Measurements from ENCODE around the gene PIK3CG.

PIK3CG gene

DNA sequence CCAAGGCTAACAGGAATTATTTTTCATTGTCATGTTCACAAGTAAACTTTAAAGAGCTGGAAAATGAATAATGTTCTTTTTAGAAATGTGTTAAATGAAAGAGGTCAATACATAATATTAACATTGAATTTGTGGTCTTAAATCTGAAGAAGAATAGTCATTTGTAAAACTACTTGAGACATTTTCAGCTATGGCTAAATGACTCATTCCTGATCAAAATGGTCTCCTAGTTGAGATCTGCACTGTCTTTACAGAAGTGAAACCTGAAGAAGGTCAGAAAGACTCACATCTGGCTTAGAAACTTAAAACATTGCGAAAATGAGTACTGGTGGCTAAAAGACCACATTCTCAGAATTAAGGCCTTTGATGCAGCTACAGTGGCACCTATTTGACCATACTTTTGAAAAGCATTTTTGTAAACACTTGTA, 5.9 kb downstream of the PIK3CG start:
- TF ChIP-seq, protein P1, sequence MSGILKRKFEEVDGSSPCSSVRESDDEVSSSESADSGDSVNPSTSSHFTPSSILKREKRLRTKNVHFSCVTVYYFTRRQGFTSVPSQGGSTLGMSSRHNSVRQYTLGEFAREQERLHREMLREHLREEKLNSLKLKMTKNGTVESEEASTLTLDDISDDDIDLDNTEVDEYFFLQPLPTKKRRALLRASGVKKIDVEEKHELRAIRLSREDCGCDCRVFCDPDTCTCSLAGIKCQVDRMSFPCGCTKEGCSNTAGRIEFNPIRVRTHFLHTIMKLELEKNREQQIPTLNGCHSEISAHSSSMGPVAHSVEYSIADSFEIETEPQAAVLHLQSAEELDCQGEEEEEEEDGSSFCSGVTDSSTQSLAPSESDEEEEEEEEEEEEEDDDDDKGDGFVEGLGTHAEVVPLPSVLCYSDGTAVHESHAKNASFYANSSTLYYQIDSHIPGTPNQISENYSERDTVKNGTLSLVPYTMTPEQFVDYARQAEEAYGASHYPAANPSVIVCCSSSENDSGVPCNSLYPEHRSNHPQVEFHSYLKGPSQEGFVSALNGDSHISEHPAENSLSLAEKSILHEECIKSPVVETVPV (CRISPR knock-in tag; IDR thresholded peaks at IDR 0.05), result no peak
- no peak for TF ChIP-seq ZNF565 (CRISPR knock-in tag; conservative IDR thresholded peaks at IDR 0.05; ENCODE audit: low read depth)
- TF ChIP-seq ZNF70 (CRISPR knock-in tag; IDR thresholded peaks at IDR 0.05), result no peak
- no peak for TF ChIP-seq OSR1 (CRISPR knock-in tag; IDR thresholded peaks at IDR 0.05)
- TF ChIP-seq SNAI2 (CRISPR knock-in tag; IDR thresholded peaks at IDR 0.05), result no peak
- TF ChIP-seq ZFP30 (CRISPR knock-in tag; IDR thresholded peaks at IDR 0.05), result no peak
- no peak for TF ChIP-seq ZFP3 (CRISPR knock-in tag; IDR thresholded peaks at IDR 0.05)
- TF ChIP-seq, protein P2, sequence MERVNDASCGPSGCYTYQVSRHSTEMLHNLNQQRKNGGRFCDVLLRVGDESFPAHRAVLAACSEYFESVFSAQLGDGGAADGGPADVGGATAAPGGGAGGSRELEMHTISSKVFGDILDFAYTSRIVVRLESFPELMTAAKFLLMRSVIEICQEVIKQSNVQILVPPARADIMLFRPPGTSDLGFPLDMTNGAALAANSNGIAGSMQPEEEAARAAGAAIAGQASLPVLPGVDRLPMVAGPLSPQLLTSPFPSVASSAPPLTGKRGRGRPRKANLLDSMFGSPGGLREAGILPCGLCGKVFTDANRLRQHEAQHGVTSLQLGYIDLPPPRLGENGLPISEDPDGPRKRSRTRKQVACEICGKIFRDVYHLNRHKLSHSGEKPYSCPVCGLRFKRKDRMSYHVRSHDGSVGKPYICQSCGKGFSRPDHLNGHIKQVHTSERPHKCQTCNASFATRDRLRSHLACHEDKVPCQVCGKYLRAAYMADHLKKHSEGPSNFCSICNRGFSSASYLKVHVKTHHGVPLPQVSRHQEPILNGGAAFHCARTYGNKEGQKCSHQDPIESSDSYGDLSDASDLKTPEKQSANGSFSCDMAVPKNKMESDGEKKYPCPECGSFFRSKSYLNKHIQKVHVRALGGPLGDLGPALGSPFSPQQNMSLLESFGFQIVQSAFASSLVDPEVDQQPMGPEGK (CRISPR knock-in tag; IDR thresholded peaks at IDR 0.05; ENCODE audit: borderline replicate concordance), result no peak
- no peak for TF ChIP-seq ZNF8 (CRISPR knock-in tag; IDR thresholded peaks at IDR 0.05)
- no peak for TF ChIP-seq GLIS3 (CRISPR knock-in tag; IDR thresholded peaks at IDR 0.05)
- TF ChIP-seq, protein P3, sequence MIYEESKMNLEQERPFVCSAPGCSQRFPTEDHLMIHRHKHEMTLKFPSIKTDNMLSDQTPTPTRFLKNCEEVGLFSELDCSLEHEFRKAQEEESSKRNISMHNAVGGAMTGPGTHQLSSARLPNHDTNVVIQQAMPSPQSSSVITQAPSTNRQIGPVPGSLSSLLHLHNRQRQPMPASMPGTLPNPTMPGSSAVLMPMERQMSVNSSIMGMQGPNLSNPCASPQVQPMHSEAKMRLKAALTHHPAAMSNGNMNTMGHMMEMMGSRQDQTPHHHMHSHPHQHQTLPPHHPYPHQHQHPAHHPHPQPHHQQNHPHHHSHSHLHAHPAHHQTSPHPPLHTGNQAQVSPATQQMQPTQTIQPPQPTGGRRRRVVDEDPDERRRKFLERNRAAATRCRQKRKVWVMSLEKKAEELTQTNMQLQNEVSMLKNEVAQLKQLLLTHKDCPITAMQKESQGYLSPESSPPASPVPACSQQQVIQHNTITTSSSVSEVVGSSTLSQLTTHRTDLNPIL (CRISPR knock-in tag; IDR thresholded peaks at IDR 0.05; ENCODE audit: low read depth), result no peak
- TF ChIP-seq, protein P4, sequence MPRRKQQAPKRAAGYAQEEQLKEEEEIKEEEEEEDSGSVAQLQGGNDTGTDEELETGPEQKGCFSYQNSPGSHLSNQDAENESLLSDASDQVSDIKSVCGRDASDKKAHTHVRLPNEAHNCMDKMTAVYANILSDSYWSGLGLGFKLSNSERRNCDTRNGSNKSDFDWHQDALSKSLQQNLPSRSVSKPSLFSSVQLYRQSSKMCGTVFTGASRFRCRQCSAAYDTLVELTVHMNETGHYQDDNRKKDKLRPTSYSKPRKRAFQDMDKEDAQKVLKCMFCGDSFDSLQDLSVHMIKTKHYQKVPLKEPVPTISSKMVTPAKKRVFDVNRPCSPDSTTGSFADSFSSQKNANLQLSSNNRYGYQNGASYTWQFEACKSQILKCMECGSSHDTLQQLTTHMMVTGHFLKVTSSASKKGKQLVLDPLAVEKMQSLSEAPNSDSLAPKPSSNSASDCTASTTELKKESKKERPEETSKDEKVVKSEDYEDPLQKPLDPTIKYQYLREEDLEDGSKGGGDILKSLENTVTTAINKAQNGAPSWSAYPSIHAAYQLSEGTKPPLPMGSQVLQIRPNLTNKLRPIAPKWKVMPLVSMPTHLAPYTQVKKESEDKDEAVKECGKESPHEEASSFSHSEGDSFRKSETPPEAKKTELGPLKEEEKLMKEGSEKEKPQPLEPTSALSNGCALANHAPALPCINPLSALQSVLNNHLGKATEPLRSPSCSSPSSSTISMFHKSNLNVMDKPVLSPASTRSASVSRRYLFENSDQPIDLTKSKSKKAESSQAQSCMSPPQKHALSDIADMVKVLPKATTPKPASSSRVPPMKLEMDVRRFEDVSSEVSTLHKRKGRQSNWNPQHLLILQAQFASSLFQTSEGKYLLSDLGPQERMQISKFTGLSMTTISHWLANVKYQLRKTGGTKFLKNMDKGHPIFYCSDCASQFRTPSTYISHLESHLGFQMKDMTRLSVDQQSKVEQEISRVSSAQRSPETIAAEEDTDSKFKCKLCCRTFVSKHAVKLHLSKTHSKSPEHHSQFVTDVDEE (CRISPR knock-in tag; IDR thresholded peaks at IDR 0.05), result no peak
- TF ChIP-seq, protein P5, sequence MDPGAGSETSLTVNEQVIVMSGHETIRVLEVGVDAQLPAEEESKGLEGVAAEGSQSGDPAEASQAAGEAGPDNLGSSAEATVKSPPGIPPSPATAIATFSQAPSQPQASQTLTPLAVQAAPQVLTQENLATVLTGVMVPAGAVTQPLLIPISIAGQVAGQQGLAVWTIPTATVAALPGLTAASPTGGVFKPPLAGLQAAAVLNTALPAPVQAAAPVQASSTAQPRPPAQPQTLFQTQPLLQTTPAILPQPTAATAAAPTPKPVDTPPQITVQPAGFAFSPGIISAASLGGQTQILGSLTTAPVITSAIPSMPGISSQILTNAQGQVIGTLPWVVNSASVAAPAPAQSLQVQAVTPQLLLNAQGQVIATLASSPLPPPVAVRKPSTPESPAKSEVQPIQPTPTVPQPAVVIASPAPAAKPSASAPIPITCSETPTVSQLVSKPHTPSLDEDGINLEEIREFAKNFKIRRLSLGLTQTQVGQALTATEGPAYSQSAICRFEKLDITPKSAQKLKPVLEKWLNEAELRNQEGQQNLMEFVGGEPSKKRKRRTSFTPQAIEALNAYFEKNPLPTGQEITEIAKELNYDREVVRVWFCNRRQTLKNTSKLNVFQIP (CRISPR knock-in tag; IDR thresholded peaks at IDR 0.05; ENCODE audit: borderline replicate concordance, low read depth), result no peak
- no peak for ATAC-seq

DNA sequence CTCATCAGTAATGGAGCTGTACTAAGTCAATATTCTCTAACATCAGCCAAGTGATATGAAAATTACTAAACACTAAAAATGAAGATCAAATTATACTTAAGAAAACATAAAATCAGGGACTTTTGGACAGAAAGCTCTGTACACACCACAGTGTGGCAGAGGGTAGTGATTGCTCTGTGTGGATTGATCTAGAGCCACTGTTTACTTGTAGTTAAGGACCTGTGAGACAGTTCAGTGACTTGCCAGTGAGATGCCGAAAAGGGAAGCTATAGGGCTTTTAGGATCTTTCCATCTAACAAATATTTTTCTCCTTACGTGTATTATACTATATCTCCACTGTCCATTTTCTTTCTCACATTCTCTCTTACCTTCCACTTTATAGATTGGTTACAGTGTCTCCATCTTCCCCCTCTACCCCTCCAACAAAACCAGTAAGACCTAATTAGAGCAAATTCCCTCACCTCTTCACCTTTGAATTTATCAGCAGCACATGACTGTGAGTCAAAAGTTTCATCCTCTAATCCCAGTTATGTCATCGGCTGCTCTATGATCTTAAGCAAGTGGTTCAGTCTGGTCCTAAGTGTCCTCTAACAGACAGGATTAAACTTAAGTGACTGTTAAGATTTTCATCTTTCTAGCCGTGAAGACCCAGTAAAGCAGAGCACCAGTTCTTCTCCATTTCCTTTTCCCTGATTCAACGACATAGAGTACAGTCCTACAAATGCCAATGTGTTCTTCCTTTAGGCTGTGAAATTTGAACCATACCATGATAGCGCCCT, 6.9 kb downstream of the PIK3CG start:
- TF ChIP-seq PPARA (CRISPR knock-in tag; IDR thresholded peaks at IDR 0.05; ENCODE audit: borderline replicate concordance) (no peak), ZFP30 (CRISPR knock-in tag; IDR thresholded peaks at IDR 0.05) (no peak), TCF4 (CRISPR knock-in tag; IDR thresholded peaks at IDR 0.05; ENCODE audit: borderline replicate concordance) (no peak)
- TF ChIP-seq, protein P1 (CRISPR knock-in tag; IDR thresholded peaks at IDR 0.05), result no peak
- ATAC-seq, result no peak

DNA sequence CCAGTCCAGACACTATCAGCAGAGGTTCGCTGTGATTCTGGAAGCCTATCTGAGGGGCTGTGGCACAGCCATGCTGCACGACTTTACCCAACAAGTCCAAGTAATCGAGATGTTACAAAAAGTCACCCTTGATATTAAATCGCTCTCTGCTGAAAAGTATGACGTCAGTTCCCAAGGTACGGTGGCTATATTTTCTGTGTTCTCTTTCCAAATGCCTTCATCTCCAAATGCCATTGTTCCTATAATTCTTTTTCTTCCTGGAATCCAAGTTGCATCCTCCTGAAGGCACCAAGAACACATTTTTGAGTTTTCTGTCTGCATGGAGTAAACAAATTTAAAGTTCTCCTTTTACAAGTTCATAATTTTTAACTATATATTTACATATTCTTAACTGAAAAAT, 7.7 kb downstream of the PIK3CG start:
- ATAC-seq, result no peak

More for the DNA sequence above, 7.7 kb downstream of the PIK3CG start:
- TF ChIP-seq OSR1 (CRISPR knock-in tag; IDR thresholded peaks at IDR 0.05) (no peak), TOX (CRISPR knock-in tag; IDR thresholded peaks at IDR 0.05; ENCODE audit: borderline replicate concordance) (no peak), CSDC2 (CRISPR knock-in tag; IDR thresholded peaks at IDR 0.05) (no peak), PPARA (CRISPR knock-in tag; IDR thresholded peaks at IDR 0.05; ENCODE audit: borderline replicate concordance) (no peak), ZNF8 (CRISPR knock-in tag; IDR thresholded peaks at IDR 0.05) (no peak), ZFP30 (CRISPR knock-in tag; IDR thresholded peaks at IDR 0.05) (no peak), ARNTL (CRISPR knock-in tag; IDR thresholded peaks at IDR 0.05; ENCODE audit: borderline replicate concordance, low read depth) (no peak), BACH2 (CRISPR knock-in tag; IDR thresholded peaks at IDR 0.05; ENCODE audit: borderline replicate concordance) (no peak)
- TF ChIP-seq, protein P4 (CRISPR knock-in tag; IDR thresholded peaks at IDR 0.05), result no peak
